Ureter (tissue), 1 donor: ENCODE data around the gene HIVEP2. TPM values are rescaled to one million over a fixed set of nuclear protein-coding genes. Genes with fewer than 3 reads are reported as not detected.

Source experiments
- DNase-seq: peaks from one replicate; pipeline ENCODE4 v3.0.0-alpha.2; 2020; ENCODE audit warnings: low spot score
- total RNA-seq: library from RNA; stranded (reverse); gene quantifications from one replicate; pipeline ENCODE4 v1.2.4, GENCODE V29; 2023
- donor health status: DM: yes; HTN: yes; CAD: no.

The HIVEP2 gene
- total RNA-seq, 1 donor from 2014 or later, result 29.0 TPM

DNA sequence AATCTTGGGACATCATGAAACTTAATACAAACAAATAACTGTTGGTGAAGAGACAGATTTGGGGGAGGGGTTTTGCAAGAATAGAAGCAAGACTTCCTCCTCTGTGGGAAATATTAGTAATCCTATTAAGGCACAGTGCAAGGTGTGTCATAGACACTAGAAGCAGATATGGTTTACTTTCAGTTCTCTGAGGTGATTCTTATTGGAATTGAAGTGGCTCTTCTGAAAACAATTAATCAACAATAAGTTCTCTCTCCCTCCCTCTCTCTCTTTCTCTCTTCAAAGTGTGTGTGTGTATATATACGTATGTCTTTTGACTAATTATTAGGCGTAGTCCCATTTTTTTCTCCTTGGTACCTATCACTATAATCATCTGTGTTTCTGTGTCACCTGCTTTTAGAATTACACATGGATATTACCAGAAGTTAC is 99.8 kb downstream of the HIVEP2 start:
- DNase-seq, result no peak

- no peak for DNase-seq
Observed at GRCh38 chr6:142844065-142844755, 100.8 kb downstream of the HIVEP2 start.

DNA sequence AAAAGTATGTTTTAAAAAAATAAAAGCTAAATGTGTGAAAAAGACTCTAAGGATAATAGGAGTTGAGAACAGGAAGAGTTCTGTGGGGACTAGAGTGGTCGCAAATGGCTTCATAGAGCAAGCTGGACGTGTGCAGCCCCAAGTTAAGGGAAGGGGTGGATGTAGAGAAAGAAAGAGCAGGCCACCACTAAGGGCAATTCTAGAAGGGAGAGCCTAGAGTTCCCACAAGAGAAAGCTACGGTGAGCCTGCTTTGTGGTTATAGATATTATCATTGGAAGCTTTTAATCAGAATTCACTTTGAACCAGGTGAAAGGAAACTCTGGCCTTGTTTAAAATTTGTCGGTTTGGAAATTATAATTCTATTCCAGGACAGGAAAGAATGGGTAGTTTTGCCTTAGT is 101.6 kb downstream of the HIVEP2 start:
- no peak for DNase-seq

DNA sequence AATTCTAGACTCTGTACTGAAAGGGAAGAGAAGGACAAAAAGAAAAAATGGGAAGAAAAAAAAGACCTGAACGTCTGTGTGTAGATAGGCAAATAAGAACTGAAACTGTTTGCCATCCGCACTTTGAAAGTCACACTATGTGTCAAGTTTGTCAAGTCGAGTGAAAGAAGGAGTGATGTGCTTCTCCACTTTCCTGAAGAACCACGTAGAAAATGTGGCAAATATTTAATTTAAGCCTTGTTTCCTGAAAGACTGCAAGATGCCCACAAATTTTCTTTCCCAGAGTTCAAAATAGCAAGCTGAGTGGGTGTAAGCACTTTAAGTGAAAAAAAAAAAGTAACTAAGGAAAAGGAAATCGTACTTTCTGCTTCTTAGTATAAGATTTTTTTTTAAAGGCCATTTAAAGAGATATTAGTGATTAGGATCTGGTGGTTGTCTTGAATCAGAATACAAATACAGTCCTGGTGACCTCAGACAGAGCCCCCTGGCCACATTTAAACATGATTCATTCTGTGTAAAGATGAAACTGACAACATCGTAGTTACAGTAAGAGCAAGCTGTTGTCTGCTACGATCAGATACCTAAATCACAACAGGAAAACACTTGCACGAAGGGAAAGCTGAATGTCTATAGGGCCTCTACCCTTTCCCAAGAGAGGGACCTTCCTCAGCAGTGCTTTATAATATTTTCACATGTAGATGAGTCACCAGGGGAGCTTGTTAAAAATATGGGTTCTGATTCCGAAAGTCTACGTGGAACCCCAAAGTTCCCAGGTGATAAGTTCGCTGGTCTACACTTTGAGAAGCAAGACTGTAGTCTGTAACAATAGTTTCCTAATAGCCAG is 102.3 kb downstream of the HIVEP2 start:
- no peak for DNase-seq

DNA sequence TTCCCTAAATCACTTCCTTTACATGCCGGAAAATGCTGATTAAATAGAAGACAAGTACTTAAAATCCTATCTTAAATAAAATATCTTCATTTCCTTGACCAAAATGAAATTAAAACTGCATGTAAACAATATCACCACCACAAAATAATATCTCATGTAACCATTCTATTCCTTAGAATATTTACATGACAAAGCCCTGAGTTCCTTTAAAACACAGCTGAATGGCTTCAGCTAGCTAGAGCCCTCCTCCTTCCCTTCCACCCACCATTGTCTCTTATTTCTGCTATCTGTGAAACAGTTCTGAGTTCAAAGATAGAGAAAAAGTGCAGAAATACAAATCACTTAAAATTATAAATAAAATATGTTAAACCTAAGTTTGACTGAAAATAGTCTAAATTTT is 103.1 kb downstream of the HIVEP2 start:
- no peak for DNase-seq

DNA sequence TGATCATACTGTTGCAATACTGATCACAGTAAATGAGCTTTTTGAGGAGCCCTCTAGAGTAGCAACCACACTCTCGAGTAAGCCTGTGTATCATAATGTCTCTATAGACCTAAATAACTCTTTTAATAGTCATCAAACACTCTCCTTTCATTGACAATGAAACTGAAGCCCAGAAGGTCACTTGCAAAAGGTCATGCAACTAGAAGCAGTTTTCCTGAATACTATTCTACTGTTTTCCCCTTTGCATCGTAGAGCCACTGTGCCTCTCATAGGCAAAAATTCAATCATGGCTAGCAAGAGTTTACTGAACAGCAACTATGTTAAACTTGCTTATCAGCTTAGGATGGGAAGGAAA is 105.3 kb downstream of the HIVEP2 start:
- no peak for DNase-seq

DNA sequence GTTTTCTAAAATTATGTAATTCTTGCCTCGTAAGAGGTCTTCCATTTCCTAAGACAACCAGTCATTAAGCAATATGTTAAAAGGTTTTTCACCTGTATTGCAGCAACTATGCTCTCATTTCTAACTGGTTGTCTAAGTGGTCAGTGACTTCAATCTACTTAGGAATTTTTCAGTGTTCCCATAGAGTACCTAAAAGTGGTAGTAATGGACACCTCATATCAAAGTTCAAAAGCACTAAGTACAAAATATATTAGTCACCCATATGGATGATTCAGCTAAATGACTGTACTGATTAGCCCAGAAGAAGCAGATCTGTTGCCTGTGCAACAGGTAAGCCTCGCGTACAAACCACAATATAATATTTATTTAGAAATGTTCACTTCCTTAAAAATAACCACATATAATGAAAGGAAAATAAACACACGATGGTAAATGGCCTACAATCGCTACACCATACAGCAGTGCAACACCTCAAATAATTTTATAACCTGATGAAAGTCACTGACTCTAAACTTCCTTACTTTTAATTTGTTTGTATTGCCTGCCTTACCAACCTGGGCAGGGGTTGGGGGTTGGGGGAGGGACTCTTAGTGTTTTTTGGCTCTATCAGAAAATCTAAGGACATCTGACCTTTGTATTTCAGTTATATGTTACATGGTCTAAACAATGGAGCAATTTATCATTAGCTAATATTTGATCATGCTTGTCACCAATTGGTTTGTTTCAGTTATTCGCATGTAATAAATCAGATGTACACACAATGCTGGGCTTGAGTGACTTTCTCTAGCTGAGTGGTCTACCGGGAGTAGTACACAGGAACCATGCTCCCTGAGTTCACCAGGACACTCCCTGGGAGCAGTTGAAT is 105.9 kb downstream of the HIVEP2 start:
- no peak for DNase-seq

DNA sequence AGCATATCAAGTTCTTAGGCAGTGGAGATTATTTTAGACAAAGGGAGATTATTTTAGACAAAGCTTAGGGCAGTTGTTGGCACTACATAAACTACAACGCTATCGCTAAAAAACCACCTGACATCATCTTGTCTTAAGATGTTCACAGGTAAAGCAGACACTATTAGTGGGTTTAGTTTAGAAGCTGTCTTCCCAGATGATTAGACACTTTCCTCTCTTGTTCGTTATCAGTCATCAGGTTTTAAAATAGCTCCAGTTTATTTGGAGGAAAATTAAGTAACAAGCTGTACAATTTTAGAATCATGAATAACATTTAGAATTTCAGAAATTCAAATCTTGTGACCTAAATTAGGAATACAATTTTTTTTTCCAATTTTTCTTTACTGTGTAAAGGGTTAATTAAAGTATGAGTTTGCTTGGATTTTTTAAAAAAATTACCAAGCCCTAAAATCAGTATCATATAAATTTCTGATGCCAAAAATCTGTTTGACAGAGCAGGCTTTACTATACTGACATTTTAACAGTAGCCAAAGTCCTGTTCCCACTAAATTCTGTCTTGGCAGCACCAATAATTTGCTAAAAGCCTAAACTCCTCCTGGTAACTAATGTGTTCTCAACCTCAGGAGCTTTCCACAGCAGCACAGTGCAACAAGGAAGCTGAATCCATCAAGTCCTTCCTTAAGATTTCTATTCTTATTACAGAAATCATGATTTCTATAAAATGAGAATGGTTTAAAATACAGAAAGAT is 109.0 kb downstream of the HIVEP2 start:
- no peak for DNase-seq

DNA sequence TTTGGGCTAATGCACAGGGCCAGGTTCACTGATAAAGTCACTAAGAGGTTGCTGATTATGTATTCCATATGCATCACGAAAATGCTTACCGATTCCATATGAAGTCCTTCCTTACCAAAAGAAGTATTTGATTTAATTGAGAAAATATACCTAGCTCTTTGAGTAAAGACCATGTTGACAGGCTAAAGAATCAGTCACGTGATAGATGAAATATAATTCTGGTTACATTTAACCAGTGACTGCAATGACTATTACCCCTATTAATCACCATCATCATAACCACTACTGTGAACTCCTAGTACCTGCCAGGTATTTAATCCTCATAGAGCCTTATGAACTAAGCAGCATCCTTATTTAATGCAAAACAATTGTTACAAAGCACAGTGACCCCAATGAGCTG is 110.1 kb downstream of the HIVEP2 start:
- no peak for DNase-seq

DNA sequence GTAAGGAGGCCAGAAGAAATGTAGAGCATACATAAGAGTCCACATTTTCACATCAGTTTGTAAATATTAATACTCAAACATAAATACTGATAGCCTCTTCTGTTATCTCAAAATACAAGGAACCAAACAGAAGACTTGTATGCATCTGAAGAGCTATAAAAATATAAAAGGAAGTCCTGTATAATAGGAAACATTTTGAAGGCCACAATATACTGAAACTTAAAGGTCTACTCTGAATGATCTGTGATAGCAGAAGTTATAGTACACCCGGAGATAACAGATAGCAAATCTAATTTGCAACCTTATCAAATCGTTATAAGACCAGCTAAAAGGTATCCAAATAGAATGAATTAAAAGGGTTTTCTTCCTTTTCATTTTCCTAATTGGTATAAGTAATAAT is 111.2 kb downstream of the HIVEP2 start:
- DNase-seq, result no peak

DNA sequence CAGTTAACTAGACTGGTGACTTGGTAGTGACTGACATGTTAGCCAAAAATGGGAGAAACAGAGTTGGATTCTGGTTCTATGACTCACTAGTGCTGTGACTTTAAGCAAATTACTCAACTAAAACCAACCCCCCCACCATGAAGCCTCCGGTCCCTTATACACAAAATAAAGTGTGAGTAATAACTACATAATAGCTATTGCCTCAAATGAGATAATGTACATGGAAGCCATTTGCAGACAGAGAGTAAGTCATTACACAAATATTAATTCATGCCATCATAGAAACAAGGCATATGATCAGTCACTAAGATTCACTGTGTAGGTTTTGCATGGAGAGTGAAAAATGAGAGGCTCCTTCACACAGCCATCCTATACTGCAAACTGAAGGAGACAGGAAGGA is 111.9 kb downstream of the HIVEP2 start:
- DNase-seq, result no peak

- no peak for DNase-seq
Observed at GRCh38 chr6:142830807-142831206, 114.2 kb downstream of the HIVEP2 start.

- no peak for DNase-seq
Observed at GRCh38 chr6:142830116-142830710, 114.8 kb downstream of the HIVEP2 start.

DNA sequence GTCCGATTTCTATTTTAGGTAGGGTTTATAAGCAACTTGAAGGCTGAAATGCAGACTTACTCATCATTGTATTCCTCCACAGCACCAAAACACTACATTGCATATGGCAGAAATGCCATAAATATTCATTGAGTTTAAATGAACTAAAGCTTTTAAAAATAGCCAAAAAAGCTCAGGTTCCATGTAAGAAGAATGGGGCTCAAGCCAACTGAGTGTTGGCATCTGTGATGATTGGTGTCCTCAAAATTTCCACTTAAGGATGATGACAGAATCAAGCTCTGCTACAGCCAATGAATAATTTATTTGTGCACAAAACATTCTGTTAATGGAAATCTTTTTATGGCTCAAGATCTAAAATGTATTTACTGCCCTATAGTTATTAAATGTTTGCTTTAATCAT is 115.4 kb downstream of the HIVEP2 start:
- DNase-seq, result no peak

DNA sequence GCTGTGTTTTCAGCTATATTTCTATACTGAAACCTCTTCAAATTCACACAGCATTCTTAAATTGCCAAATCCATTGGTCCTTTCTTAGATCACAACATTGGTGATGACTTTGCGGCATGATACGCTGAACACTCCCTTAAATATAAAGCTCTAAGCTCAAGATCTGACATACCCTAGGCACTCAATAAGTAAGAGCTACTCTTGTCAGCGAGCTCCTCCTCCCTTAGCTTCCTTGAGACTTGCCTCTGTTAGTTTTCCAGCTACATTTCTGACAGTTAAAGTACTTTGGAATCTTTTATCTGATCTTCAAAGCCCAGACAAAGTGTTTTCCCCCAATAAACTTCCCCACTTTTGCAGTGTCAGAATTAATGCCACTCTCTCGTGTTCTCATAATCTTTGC is 117.0 kb downstream of the HIVEP2 start:
- no peak for DNase-seq

- no peak for DNase-seq
Observed at GRCh38 chr6:142827369-142827768, 117.6 kb downstream of the HIVEP2 start.

GRCh38 chr6:142825760-142826159 is 119.2 kb downstream of the HIVEP2 start:
- DNase-seq, result no peak

DNA sequence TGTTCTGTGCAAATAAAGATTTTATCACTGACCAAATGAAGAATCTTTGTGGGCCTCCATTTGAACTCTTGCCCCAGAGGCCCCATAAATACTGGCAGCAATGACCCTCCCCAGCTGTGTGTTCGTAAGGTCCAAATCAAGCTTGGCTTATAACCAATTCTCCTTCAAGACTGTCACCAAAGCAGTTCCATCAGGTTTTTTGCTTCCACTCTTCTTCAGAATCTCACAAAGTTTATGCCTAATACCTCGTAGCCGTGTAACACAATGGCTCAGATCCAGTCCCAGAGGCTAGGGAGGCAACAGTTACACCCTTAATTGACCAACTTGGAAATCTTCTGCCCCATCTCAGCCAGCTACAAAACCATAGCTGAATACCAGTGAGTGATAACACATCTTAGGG is 120.5 kb downstream of the HIVEP2 start:
- DNase-seq, result no peak

DNA sequence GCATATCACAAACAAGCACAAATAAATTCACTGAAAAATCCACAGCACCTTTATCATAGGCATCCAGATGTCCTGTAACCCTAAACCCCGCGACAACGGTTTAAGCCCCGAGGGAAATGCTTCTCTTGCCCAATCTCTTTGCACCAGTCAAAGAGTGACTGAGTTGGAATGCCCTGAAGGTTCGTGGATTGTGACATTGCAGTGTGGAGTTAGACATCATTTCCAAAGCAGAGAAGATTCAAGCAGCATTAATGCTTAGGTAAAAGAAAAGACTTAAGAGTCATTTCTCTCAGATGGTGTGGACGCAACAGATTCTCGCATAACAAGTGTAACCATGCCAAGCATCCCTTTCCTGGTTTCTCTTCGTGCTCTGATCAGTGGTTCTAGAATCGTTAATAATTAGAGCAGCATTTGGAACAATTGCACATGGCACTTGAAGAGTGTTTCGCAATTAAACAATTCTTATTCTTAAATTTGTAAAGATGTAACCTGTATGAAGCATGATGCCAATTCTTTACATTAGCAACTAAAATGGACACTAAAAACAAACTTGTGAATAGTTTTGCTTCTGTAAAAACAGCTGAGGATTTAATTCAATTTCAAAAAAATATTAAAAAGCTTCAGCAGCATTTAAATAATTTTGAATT is 121.6 kb downstream of the HIVEP2 start:
- no peak for DNase-seq

DNA sequence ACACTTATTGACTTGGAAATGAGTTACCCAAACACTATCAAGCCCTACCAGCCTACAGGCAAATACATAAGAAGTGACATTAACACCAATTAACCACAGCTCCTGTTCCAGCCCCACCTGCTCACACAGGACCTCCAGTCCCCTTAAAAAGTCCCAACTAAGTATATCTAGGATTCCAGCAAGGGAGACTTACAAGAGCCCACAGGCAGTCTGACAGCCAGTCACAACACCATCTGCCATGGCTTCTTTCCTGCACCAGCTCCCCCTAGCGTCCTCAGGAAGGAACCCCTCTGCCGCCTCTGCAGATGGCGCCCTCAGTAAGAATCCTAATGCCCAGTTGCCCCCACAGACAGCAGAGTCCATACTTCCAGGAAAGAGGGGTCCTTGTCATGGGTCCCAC is 122.1 kb downstream of the HIVEP2 start:
- no peak for DNase-seq

DNA sequence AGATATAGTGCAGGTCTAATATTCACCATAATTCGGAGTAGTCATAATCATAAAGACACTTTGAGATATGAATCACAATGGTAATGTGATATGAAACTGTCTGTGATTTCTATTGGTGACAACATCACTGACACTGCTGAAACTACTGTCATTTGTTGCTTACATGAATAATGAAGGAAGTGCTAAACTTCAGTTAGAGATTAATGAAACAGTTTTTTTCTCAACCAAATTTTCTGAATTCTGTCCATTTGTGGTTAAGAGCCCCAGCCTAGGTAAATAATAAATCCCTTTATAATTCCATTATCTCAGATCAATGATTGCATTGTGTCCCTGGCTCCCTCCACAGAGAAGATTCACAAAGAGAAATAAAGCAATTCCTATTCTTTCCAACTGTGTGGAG is 122.6 kb downstream of the HIVEP2 start:
- no peak for DNase-seq
